B cell (primary cell): ENCODE data around the gene TEFM. TPM values are rescaled to one million over a fixed set of nuclear protein-coding genes. Genes with fewer than 3 reads are reported as not detected.

Experiments
- ATAC-seq: fragments of 200-7000 bp; cut with Tn5 transposase; one replicate; pipeline ENCODE4 v1.10.0; 2021; ENCODE audit warnings: low read depth, mild to moderate bottlenecking, moderate number of reproducible peaks, moderate library complexity
- CTCF ChIA-PET: fragments of 350-600 bp; sonication (Branson Sonifier 250); formaldehyde crosslinking; loops from one replicate; lab custom pipeline; 2021; ENCODE audit warnings: antibody characterized with exemption, inconsistent platforms; lab: Charles Lee
- POLR2A ChIA-PET: fragments of 350-600 bp; sonication (Branson Sonifier 250); formaldehyde crosslinking; loops from one replicate; lab custom pipeline; 2021; ENCODE audit warnings: antibody characterized with exemption; lab: Charles Lee
- DNase-seq: peaks from one replicate; pipeline ENCODE4 v3.0.0; 2013
- H2AFZ ChIP-seq: 2 replicates; pipeline ENCODE4 v1.6.1; 2012; ENCODE audit warnings: mild to moderate bottlenecking, low read depth, low read length; ENCODE audit not compliant: insufficient read depth, poor library complexity, severe bottlenecking
- H3K27ac ChIP-seq, 2 donors: 1 replicate in 1 of 2; 2 replicates in 1 of 2; pipeline ENCODE4 v1.5.1; 2012 to 2013; ENCODE audit warnings: low read length in 2 of 2, mild to moderate bottlenecking in 2 of 2, moderate library complexity in 1 of 2
- H3K27me3 ChIP-seq, 4 experiments: fragments of 200-600 bp in 1 of 4; sonication (generic) in 1 of 4; replicated peaks in 1 of 4; 1 replicate in 2 of 4; 2 replicates in 2 of 4; pipeline versions ENCODE4 v1.6.1 to v1.7.0; 2013 to 2016; ENCODE audit warnings: low read length in 3 of 4, mild to moderate bottlenecking in 2 of 4, mixed read lengths in 1 of 4, moderate library complexity in 1 of 4; ENCODE audit not compliant: insufficient read depth in 4 of 4, control insufficient read depth in 3 of 4; ENCODE audit errors: control extremely low read depth in 1 of 4
- H3K36me3 ChIP-seq, 2 experiments: replicated peaks in 1 of 2; 1 replicate in 1 of 2; 2 replicates in 1 of 2; pipeline versions ENCODE4 v1.6.1 to v1.7.1; 2013; ENCODE audit warnings: low read length in 1 of 2; ENCODE audit not compliant: insufficient read depth in 2 of 2, control insufficient read depth in 1 of 2; ENCODE audit errors: control extremely low read depth in 1 of 2, extremely low read depth in 1 of 2
- H3K4me1 ChIP-seq, 2 donors: fragments of 200-600 bp in 1 of 2; sonication (generic) in 1 of 2; 1 replicate in 1 of 2; 2 replicates in 1 of 2; pipeline versions ENCODE4 v1.5.1 to v1.6.1; 2013 to 2017; ENCODE audit warnings: low read length in 2 of 2; ENCODE audit not compliant: control insufficient read depth in 2 of 2, insufficient read depth in 2 of 2
- H3K4me2 ChIP-seq: replicated peaks from 2 replicates; pipeline ENCODE3; 2012; ENCODE audit warnings: mild to moderate bottlenecking, low read depth, low read length; ENCODE audit not compliant: poor library complexity, severe bottlenecking
- H3K4me3 ChIP-seq, 5 experiments: fragments of 200-600 bp in 1 of 5; sonication (generic) in 1 of 5; 1 replicate in 3 of 5; 2 replicates in 2 of 5; pipeline versions ENCODE4 v1.5.1 to v1.7.0; 2011 to 2016; ENCODE audit warnings: low read length in 4 of 5, mild to moderate bottlenecking in 4 of 5, low read depth in 2 of 5, control low read depth in 1 of 5, moderate library complexity in 1 of 5; ENCODE audit not compliant: insufficient read depth in 1 of 5; ENCODE audit errors: control extremely low read depth in 1 of 5, extremely low read depth in 1 of 5
- H3K79me2 ChIP-seq: fragments of 200-600 bp; sonication (generic); one replicate; pipeline ENCODE4 v1.6.0; 2016; ENCODE audit warnings: low read length; ENCODE audit not compliant: control insufficient read depth, insufficient read depth
- H3K9ac ChIP-seq: fragments of 200-600 bp; sonication (generic); 2 replicates; pipeline ENCODE4 v1.6.1; 2017; ENCODE audit warnings: mild to moderate bottlenecking, low read length, moderate library complexity
- H3K9me3 ChIP-seq, 3 donors: one replicate each; pipeline versions ENCODE4 v1.6.1 to v1.7.1; 2013; ENCODE audit warnings: low read length in 2 of 3; ENCODE audit not compliant: control insufficient read depth in 2 of 3, insufficient read depth in 1 of 3; ENCODE audit errors: control extremely low read depth in 1 of 3
- H4K20me1 ChIP-seq: 2 replicates; pipeline ENCODE4 v1.6.0; 2012; ENCODE audit warnings: mild to moderate bottlenecking, low read length; ENCODE audit not compliant: insufficient read depth, control insufficient read depth, poor library complexity, severe bottlenecking
- H3K27ac Mint-ChIP-seq: one replicate; pipeline ENCODE4 v1.8.0; 2021; ENCODE audit warnings: mixed read lengths
- H3K27me3 Mint-ChIP-seq: one replicate; pipeline ENCODE4 v1.8.0; 2021; ENCODE audit warnings: mixed read lengths
- H3K4me1 Mint-ChIP-seq: one replicate; pipeline ENCODE4 v1.8.0; 2021; ENCODE audit warnings: mixed read lengths
- H3K4me3 Mint-ChIP-seq: one replicate; pipeline ENCODE4 v1.8.0; 2021; ENCODE audit warnings: mixed read lengths
- H3K9me3 Mint-ChIP-seq: one replicate; pipeline ENCODE4 v1.8.0; 2022; ENCODE audit warnings: mixed read lengths; ENCODE audit not compliant: insufficient read depth
- EZH2 ChIP-seq: IDR thresholded peaks from 2 replicates; pipeline ENCODE4 v1.6.1; 2012; ENCODE audit warnings: borderline replicate concordance, low read depth, mild to moderate bottlenecking, moderate library complexity, low read length; ENCODE audit not compliant: insufficient read depth, poor library complexity, severe bottlenecking
- WGBS: methylation state at CpG from one replicate; pipeline ENCODE4 v1.1.5; 2013; ENCODE audit warnings: missing lambda C conversion rate; ENCODE audit not compliant: insufficient coverage; 5-methylcytosine and 5-hydroxymethylcytosine counted together
- intact Hi-C: fragments of 100-400 bp; cut with micrococcal nuclease; formaldehyde crosslinking; loops from one replicate; pipeline ENCODE4 v1.10.0; 2022
- polyA plus RNA-seq: library from polyadenylated mRNA; depleted of rRNA; stranded (reverse); fragments of >200 nt; gene quantifications from 2 replicates; pipeline ENCODE4 v1.2.3, GENCODE V29; 2012
- total RNA-seq, 2 donors: library from RNA; stranded (reverse); fragments of 120-200 nt in 1 of 2; gene quantifications; 1 replicate in 1 of 2; 2 replicates in 1 of 2; pipeline versions ENCODE4 v1.2.3 to v1.2.4, GENCODE V29; 2013 to 2022
- TF ChIP-seq, protein P1 (sequence below): fragments of 200-600 bp; IDR thresholded peaks from one replicate; pipeline ENCODE4 v1.8.0; 2022; ENCODE audit warnings: antibody characterized with exemption, mild to moderate bottlenecking

Gene TEFM
- total and polyA plus RNA-seq, 2 donors (not counting 1 experiment from before 2014, with no cell fraction given), result 8.8 to 27.8 TPM

DNA sequence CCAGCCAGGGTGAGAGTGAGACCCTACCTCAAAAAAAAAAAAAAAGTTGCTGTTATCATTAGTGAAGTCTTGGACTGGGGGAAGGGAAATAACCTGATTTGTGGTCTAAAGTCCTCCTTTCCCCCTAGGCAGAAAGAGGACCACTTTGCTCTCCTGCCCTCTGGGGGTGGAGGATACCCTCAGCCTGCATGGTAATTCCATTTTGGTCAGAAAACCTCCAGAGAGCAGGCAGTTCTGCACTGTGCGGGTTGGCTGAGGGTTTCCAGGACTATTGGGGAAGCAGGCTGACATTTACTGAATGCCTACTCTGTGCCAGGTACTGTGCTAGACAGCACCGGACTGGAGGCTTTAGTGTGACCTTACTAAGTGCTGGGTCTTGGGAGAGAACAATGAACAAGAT is 18.3 kb upstream of the TEFM start:
- Mint-ChIP-seq H3K4me1 (peaks cover 16% of the 10 kb centered on the region), H3K4me3 (peak overlapping the region; percentile 23), H3K9me3 (no peaks in the 10 kb centered on the region), H3K27me3 (no peaks in the 10 kb centered on the region), H3K27ac (no peak overlapping the region)
- Histone ChIP-seq H3K4me1 (peaks cover 11 to 17% of the 10 kb centered on the region in 2 donors), H3K27me3 (peaks cover 0 to 6% (median 0%) of the 10 kb centered on the region in 4 experiments), H4K20me1 (no peaks in the 10 kb centered on the region), H3K9ac (no peak overlapping the region), H2AFZ (no peak overlapping the region), H3K27ac (no peak overlapping the region), H3K9me3 (no peaks in the 10 kb centered on the region), H3K79me2 (no peaks in the 10 kb centered on the region), H3K4me2 (no peak overlapping the region), H3K36me3 (peaks cover 0 to 4% of the 10 kb centered on the region in 2 experiments), H3K4me3 (no peak overlapping the region)
- POLR2A ChIA-PET, result interaction anchor here (0.5 kb wide), 1 partner anchor 1217 kb away, joined by 3 read pairs; no protein-coding TSS in a partner anchor
- 94% methylated on average over 2 of the region's 2 CpGs for WGBS
- intact Hi-C loops, result no loop called here
- DNase-seq (no peak), ATAC-seq (no peak)
- TF ChIP-seq EZH2, result no peak
- TF ChIP-seq, protein P1, sequence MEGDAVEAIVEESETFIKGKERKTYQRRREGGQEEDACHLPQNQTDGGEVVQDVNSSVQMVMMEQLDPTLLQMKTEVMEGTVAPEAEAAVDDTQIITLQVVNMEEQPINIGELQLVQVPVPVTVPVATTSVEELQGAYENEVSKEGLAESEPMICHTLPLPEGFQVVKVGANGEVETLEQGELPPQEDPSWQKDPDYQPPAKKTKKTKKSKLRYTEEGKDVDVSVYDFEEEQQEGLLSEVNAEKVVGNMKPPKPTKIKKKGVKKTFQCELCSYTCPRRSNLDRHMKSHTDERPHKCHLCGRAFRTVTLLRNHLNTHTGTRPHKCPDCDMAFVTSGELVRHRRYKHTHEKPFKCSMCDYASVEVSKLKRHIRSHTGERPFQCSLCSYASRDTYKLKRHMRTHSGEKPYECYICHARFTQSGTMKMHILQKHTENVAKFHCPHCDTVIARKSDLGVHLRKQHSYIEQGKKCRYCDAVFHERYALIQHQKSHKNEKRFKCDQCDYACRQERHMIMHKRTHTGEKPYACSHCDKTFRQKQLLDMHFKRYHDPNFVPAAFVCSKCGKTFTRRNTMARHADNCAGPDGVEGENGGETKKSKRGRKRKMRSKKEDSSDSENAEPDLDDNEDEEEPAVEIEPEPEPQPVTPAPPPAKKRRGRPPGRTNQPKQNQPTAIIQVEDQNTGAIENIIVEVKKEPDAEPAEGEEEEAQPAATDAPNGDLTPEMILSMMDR, result no peak
- CTCF ChIA-PET, result interaction anchor here (0.8 to 3.2 kb wide), 2 partner anchors 47 to 291 kb away, joined by 4 to 9 read pairs; partner anchors contain the start of gene RNF135
